Neural progenitor cell (in vitro differentiated cells): ENCODE data around the gene ALDH1L1.

Source experiments
- EZH2 ChIP-seq: fragments of 200-600 bp; sonication (generic); IDR thresholded peaks from 2 replicates; pipeline ENCODE4 v1.6.1; 2017; ENCODE audit warnings: antibody characterized with exemption, mild to moderate bottlenecking, moderate library complexity
- TF ChIP-seq, protein P1 (sequence below): fragments of 200-600 bp; sonication (generic); IDR thresholded peaks from 2 replicates; pipeline ENCODE4 v1.5.1; 2017; ENCODE audit warnings: antibody characterized with exemption, mild to moderate bottlenecking

DNA sequence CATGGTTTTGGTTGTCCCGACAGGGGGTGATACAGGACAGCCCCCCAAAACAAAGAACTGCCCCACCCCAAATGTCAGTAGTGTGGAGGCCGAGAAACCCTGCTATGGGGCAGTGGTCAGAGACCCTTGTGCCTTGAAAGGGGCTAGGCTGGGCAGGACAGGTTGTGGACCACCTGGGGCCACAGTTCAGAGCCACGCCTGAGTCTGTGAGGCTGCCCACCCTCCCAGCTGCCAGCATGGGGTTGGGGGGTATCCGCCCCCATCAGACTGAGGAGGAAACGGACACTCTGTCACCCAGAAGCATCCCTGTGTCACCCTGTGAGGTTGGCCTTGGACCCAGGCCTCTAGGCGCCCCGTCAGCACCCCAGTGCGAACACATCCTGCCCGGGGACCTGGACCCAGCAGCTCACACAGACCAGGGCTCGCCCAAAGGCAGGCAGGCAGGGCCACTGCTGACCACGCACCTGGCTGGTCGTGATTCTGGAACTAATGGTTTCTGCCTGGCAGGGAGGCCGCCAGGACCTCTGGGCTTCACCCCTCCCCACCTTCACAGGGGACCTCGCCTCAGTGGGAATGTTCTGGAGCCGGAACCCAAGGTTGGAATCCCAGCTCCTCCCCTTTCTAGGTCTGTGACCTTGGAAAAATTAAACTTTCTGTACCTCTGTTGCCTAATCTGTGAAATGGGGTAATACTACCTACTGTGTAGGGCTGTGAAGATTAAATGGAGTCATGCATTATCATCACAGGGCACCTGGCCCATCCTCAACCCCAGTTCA, 97.8 kb downstream of the ALDH1L1 start:
- no peak for TF ChIP-seq EZH2
- TF ChIP-seq, protein P1, sequence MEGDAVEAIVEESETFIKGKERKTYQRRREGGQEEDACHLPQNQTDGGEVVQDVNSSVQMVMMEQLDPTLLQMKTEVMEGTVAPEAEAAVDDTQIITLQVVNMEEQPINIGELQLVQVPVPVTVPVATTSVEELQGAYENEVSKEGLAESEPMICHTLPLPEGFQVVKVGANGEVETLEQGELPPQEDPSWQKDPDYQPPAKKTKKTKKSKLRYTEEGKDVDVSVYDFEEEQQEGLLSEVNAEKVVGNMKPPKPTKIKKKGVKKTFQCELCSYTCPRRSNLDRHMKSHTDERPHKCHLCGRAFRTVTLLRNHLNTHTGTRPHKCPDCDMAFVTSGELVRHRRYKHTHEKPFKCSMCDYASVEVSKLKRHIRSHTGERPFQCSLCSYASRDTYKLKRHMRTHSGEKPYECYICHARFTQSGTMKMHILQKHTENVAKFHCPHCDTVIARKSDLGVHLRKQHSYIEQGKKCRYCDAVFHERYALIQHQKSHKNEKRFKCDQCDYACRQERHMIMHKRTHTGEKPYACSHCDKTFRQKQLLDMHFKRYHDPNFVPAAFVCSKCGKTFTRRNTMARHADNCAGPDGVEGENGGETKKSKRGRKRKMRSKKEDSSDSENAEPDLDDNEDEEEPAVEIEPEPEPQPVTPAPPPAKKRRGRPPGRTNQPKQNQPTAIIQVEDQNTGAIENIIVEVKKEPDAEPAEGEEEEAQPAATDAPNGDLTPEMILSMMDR: no peak
